GM12874 (cell line): ENCODE data around the gene FAM72B.
"Not testable (repeated sequence)": the region's sequence is repeated elsewhere in the genome, so short reads cannot be mapped to it uniquely, and the experiment has no call there.

Experiments used
- CTCF ChIP-seq: IDR thresholded peaks from 2 replicates; pipeline ENCODE4 v1.5.1; 2011; ENCODE audit warnings: low read depth, mild to moderate bottlenecking, control low read depth, low read length, moderate library complexity; ENCODE audit not compliant: insufficient read depth

The FAM72B gene

GRCh38 chr1:121184290-121185127 is at the start of gene FAM72B, which contains the start of gene SRGAP2C:
FAM72B (minus strand) TSS chr1:121184340; CDS start chr1:121183489, 851 bp downstream.
SRGAP2C (plus strand) TSS chr1:121184975; CDS start chr1:121187447, 2,472 bp downstream.
- TF ChIP-seq CTCF = not testable (repeated sequence)
